Upper lobe of right lung (tissue), 1 donor: ENCODE results near the gene KIFC1. TPM values are rescaled to one million over a fixed set of nuclear protein-coding genes. Genes with fewer than 3 reads are reported as not detected.
A peak's percentile ranks its signal among the peaks of the same experiment; 100 is the strongest.

ENCODE experiments used
- ATAC-seq: fragments of 200-7000 bp; cut with Tn5 transposase; one replicate; pipeline ENCODE4 v1.9.1; 2020; ENCODE audit warnings: mild to moderate bottlenecking, moderate library complexity
- DNase-seq: peaks from one replicate; pipeline ENCODE4 v3.0.0-alpha.2; 2020
- H3K27ac ChIP-seq: fragments of 200-600 bp; one replicate; pipeline ENCODE4 v1.8.0; 2022
- H3K27me3 ChIP-seq: fragments of 200-600 bp; one replicate; pipeline ENCODE4 v1.8.0; 2022; ENCODE audit warnings: mild to moderate bottlenecking
- H3K36me3 ChIP-seq: fragments of 200-600 bp; one replicate; pipeline ENCODE4 v1.8.0; 2022
- H3K4me1 ChIP-seq: fragments of 200-600 bp; one replicate; pipeline ENCODE4 v1.8.0; 2022
- H3K4me3 ChIP-seq: fragments of 200-600 bp; one replicate; pipeline ENCODE4 v1.8.0; 2022; ENCODE audit warnings: mild to moderate bottlenecking
- H3K9me3 ChIP-seq: fragments of 200-600 bp; one replicate; pipeline ENCODE4 v1.8.0; 2022
- intact Hi-C: fragments of 100-400 bp; cut with DNase I; formaldehyde crosslinking; loops from one replicate; pipeline ENCODE4 v1.11.0; 2022
- total RNA-seq: library from RNA; stranded (reverse); fragmentation: NEBNext Ultra II Directional; extraction: Animal tissue kit (Norgen Biotek cat#: 25700); gene quantifications from one replicate; pipeline ENCODE4 v1.2.1, GENCODE V29; 2021
- TF ChIP-seq, protein P1 (sequence below): fragments of 200-600 bp; IDR thresholded peaks from one replicate; pipeline ENCODE4 v1.8.0; 2022; ENCODE audit warnings: antibody characterized with exemption
- donor health status: DM: no; HTN: yes; CAD: no; lungs with severe emphysema.

Gene KIFC1
- total RNA-seq, 1 donor from 2014 or later: 2.3 TPM

DNA sequence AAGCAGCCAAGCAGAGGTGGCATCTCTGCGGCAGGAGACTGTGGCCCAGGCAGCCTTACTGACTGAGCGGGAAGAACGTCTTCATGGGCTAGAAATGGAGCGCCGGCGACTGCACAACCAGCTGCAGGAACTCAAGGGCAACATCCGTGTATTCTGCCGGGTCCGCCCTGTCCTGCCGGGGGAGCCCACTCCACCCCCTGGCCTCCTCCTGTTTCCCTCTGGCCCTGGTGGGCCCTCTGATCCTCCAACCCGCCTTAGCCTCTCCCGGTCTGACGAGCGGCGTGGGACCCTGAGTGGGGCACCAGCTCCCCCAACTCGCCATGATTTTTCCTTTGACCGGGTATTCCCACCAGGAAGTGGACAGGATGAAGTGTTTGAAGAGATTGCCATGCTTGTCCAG is 13.3 kb downstream of the KIFC1 start:
- intact Hi-C loops: no loop called here
- TF ChIP-seq, protein P1, sequence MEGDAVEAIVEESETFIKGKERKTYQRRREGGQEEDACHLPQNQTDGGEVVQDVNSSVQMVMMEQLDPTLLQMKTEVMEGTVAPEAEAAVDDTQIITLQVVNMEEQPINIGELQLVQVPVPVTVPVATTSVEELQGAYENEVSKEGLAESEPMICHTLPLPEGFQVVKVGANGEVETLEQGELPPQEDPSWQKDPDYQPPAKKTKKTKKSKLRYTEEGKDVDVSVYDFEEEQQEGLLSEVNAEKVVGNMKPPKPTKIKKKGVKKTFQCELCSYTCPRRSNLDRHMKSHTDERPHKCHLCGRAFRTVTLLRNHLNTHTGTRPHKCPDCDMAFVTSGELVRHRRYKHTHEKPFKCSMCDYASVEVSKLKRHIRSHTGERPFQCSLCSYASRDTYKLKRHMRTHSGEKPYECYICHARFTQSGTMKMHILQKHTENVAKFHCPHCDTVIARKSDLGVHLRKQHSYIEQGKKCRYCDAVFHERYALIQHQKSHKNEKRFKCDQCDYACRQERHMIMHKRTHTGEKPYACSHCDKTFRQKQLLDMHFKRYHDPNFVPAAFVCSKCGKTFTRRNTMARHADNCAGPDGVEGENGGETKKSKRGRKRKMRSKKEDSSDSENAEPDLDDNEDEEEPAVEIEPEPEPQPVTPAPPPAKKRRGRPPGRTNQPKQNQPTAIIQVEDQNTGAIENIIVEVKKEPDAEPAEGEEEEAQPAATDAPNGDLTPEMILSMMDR: no peak
- H3K9me3 ChIP-seq: no peaks in the 10 kb centered on the region
- H3K4me3 ChIP-seq: no peak overlapping the region
- no peak overlapping the region for H3K27ac ChIP-seq
- no peaks in the 10 kb centered on the region for H3K27me3 ChIP-seq
- DNase-seq: no peak
- H3K4me1 ChIP-seq: no peaks in the 10 kb centered on the region
- no peaks in the 10 kb centered on the region for H3K36me3 ChIP-seq
- no peak for ATAC-seq

DNA sequence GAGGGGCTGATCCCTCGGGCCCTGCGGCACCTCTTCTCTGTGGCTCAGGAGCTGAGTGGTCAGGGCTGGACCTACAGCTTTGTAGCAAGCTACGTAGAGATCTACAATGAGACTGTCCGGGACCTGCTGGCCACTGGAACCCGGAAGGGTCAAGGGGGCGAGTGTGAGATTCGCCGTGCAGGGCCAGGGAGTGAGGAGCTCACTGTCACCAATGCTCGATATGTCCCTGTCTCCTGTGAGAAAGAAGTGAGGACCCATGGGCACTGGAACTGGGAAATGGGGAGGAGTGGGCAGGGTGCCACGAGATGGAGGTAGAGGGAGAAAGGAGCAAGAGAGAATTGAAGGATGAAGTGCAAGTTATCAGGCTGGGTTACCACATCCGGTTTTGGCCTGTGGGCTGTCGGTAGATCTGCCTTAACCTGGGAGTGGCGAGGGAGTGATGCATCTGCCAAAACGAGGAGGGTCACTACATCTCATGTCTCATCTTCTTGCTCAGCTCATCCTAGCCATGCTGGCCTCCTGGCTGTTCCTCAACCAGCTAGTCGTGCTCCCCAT is 13.8 kb downstream of the KIFC1 start:
- H3K27me3 ChIP-seq: no peaks in the 10 kb centered on the region
- H3K27ac ChIP-seq: no peak overlapping the region
- no peaks in the 10 kb centered on the region for H3K36me3 ChIP-seq
- TF ChIP-seq, protein P1: no peak
- ATAC-seq (no peak), DNase-seq (no peak)
- H3K4me1 ChIP-seq: no peaks in the 10 kb centered on the region
- intact Hi-C loops: no loop called here
- H3K9me3 ChIP-seq: no peaks in the 10 kb centered on the region
- H3K4me3 ChIP-seq: no peak overlapping the region

DNA sequence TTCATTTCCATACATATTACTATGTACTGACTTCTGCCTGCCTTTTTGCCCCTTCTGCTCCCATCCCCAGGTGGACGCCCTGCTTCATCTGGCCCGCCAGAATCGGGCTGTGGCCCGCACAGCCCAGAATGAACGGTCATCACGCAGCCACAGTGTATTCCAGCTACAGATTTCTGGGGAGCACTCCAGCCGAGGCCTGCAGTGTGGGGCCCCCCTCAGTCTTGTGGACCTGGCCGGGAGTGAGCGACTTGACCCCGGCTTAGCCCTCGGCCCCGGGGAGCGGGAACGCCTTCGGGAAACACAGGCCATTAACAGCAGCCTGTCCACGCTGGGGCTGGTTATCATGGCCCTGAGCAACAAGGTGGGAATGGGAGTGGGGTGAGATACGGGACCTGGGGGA is 14.5 kb downstream of the KIFC1 start:
- DNase-seq (no peak), ATAC-seq (no peak)
- no peaks in the 10 kb centered on the region for H3K9me3 ChIP-seq
- no peaks in the 10 kb centered on the region for H3K36me3 ChIP-seq
- TF ChIP-seq, protein P1: no peak
- H3K27ac ChIP-seq: no peak overlapping the region
- H3K4me3 ChIP-seq: no peak overlapping the region
- H3K27me3 ChIP-seq: no peaks in the 10 kb centered on the region
- intact Hi-C loops: no loop called here
- no peaks in the 10 kb centered on the region for H3K4me1 ChIP-seq

DNA sequence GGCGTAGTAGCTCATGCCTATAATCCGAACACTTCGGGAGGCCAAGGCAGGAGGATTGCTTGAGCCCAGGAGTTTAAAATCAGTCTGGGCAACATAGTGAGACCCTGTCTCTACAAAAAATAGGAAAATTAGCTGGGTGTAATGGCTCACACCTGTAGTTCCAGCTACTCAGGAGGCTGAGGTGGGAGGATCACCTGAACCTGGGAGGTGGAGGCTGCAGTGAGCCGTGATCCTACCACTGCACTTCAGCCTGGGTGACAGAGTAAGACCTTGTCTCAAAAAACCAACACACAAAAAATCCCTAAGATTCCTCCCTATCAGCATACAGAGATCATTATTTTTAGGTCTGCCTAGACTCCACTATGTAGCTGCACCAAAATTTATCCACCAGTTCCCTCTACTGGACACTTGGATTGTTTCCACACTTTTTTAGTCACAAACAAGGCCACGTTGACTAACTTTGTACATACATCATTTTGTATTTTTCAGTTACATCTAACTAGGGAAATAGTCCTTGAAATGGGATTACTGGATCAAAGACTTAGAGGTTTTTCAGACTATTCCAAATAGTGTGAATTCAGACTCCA is 15.6 kb downstream of the KIFC1 start:
- H3K27ac ChIP-seq: no peak overlapping the region
- no peaks in the 10 kb centered on the region for H3K27me3 ChIP-seq
- TF ChIP-seq, protein P1: peak; percentile 10
- intact Hi-C loops: no loop called here
- ATAC-seq: no peak
- no peak for DNase-seq
- no peaks in the 10 kb centered on the region for H3K9me3 ChIP-seq
- H3K36me3 ChIP-seq: no peaks in the 10 kb centered on the region
- H3K4me1 ChIP-seq: peaks cover 8% of the 10 kb centered on the region
- no peak overlapping the region for H3K4me3 ChIP-seq

DNA sequence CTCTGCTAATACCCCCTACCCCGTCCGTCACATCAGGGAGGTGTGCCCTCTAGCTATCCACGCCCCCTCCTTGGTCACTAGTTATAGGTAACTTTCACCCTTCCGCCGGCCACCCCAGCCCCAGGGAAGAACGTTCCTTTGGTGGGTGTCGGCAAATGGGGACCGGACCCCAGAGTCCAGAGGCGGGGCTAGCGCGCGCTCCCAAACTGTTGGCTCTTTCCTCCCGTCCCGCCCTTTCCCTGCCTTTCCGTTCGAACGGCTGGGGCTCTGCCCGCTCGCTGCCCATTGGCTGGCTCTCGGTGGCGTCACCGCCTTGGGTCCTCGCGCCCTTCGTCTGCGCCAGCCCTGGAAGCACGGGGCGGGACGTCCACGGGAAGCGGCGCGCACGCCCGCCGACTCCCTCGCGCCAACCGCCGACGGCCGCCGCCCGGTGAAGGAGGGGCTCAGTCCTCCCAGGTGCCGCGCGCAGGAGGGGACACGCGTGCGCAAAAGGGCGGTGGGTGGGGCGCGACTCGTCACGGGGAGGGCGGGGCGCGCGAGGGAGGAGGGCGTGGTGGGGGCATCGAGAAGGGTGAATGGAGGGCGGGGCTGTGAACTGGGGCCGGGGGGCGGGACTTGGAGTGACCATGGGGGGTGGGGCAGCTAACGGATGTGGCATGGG is 18.6 kb downstream of the KIFC1 start:
- Histone ChIP-seq H3K9me3 (no peaks in the 10 kb centered on the region), H3K27ac (peak overlapping the region; percentile 97), H3K4me3 (peak overlapping the region; percentile 99), H3K27me3 (no peaks in the 10 kb centered on the region), H3K4me1 (peaks cover 19% of the 10 kb centered on the region), H3K36me3 (peaks cover 29% of the 10 kb centered on the region)
- peak; percentile 100 for DNase-seq
- ATAC-seq: peak; percentile 95
- TF ChIP-seq, protein P1: no peak
- intact Hi-C loops: no loop called here
